GM12891 (cell line): ENCODE data around the gene NDUFV3.

Experiments used
- POLR2A ChIP-seq: IDR thresholded peaks from 2 replicates; pipeline ENCODE4 v1.6.1; 2011; ENCODE audit warnings: low read depth, low read length, control low read depth
- POLR2AphosphoS5 ChIP-seq: IDR thresholded peaks from 2 replicates; pipeline ENCODE4 v1.6.1; 2011; ENCODE audit warnings: low read depth, low read length, control low read depth
- SPI1 ChIP-seq: IDR thresholded peaks from 2 replicates; pipeline ENCODE4 v1.6.1; 2011; ENCODE audit warnings: low read depth, low read length, control low read depth
- TAF1 ChIP-seq: IDR thresholded peaks from 2 replicates; pipeline ENCODE4 v1.6.1; 2011; ENCODE audit warnings: low read depth, low read length, control low read depth

GRCh38 chr21:42878993-42879787, 13.9 kb upstream of the NDUFV3 start, which contains the start of gene WDR4:
- TF ChIP-seq POLR2AphosphoS5: peak; percentile 99
- TF ChIP-seq POLR2A: peak; percentile 98
- peak; percentile 99 for TF ChIP-seq TAF1
- peak; percentile 38; the same call in 1 of the 2 replicates for TF ChIP-seq SPI1
